Stimulated activated CD8-positive, alpha-beta memory T cell treated with anti-CD3 and anti-CD28 coated beads, Interleukin-15, amount 100 ng/mL, for 4 hours (primary cell): ENCODE results near the gene KCNK7.
"Not testable (repeated sequence)": the region's sequence is repeated elsewhere in the genome, so short reads cannot be mapped to it uniquely, and the experiment has no call there.

Experiments used
- DNase-seq, 2 donors: peaks; one replicate each; pipeline ENCODE4 v3.0.0-alpha.2; 2020; ENCODE audit warnings: low read depth in 2 of 2

The KCNK7 gene, protein sequence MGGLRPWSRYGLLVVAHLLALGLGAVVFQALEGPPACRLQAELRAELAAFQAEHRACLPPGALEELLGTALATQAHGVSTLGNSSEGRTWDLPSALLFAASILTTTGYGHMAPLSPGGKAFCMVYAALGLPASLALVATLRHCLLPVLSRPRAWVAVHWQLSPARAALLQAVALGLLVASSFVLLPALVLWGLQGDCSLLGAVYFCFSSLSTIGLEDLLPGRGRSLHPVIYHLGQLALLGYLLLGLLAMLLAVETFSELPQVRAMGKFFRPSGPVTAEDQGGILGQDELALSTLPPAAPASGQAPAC

DNA sequence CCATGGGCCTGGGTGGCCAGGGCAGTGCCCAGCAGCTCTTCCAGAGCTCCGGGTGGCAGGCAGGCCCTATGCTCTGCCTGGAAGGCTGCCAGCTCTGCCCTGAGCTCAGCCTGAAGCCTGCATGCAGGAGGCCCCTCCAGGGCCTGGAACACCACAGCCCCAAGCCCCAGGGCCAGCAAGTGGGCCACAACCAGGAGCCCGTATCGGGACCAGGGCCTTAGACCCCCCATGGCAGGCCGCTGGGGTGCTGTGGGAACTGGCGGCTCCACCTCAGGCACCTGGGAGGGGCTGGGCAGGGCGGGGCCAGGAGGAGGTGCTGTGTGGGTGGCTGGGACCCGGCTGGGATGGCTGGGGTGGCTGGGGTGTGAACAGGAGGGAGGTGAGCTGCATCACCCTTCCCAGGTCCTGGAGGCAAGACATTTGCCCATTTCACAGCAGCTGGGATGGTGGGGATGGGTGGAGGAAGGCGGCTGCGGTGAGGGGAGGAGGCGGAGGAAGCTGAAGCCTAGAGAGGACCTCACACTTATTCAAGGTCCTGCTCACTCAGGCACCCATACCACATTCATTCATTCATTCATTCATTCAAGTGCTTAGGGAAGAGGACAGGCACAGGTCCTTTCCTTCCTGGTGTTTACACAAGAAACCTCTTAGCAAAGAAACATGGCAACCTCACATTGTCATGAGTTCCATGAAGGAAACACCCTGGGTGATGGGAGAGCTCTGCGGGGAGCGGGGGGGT lies at the start of gene KCNK7:
Gene KCNK7 (minus strand): TSS at position 258 of the 739 bp plus-strand sequence. CDS start 28 bp downstream, at position 230.
- no peak for DNase-seq

DNA sequence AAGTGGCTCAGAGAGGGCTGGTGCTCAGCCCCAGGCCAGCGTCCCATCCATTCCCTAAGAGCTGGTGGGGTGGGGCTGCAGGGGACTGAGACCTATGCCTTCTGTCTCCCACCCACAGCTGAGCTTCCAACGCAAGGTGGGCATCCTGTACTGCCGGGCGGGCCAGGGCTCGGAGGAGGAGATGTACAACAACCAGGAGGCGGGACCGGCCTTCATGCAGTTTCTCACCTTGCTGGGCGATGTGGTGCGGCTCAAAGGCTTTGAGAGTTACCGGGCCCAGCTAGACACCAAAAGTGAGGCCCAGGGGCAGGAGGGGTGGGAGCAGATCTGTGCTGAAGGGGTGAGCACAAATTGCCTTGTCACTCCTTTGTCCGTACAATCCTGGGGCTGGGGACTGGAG lies 49.2 kb upstream of the KCNK7 start:
- DNase-seq: no peak

GRCh38 chr11:65643971-65644370 lies 48.4 kb upstream of the KCNK7 start:
- no peak for DNase-seq

DNA sequence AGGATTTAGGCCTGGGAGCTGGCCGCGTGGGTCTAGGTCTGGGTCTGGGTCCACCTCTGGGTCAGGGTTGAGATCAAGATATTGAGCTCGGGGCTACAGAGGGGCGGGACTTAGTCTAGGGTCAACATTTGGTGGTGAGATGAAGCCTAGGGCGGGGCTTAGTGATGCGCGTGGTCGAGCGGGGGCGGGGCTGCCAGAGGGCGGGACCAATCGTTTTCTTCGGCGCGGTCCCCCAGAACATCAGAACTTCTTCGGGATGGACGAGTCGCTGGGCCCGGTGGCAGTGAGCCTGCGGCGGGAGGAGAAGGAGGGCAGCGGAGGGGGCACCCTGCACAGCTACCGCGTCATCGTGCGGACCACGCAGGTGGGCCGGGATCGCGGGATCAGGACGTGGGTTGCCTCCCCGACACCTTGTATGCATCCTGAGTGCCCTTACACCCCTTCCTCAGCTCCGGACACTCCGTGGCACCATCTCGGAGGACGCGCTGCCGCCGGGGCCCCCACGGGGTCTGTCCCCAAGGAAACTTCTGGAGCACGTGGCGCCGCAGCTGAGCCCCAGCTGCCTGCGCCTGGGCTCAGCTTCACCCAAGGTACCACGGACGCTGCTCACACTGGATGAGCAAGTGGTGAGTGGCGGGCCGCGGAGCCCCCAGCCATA lies 46.5 kb upstream of the KCNK7 start:
- no peak for DNase-seq

DNA sequence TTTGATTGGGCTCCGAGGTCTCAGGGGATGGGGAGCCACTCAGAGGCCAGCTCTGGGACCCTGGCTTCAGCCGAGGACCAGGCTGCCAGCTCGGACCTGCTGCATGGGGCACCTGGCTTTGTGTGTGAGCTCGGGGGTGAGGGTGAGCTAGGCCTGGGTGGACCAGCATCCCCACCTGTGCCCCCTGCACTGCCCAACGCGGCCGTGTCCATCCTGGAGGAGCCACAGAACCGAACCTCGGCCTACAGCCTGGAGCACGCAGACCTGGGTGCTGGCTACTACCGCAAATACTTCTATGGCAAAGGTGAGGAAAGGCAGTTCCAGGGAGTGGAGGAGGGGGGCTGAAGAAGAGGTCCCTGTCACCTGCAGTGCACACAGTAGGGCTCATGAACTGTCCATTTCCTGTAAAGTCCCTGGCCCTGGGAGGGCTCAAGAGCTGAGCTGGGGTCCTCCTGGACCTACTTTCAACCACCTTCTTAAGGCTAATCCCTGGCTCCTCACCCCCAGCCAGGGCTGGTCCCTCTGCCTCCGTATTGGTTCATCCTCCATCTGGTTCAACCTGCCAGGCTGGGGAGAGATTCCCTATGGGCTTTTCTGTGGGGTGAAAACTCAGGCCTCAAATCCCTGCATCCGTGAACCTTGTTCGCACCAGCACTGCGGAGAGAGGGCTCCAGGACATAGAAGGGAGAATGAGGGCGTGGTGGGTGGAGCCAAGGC lies 45.9 kb upstream of the KCNK7 start:
- no peak for DNase-seq

- DNase-seq: no peak
Observed at GRCh38 chr11:65640483-65641296, 45.1 kb upstream of the KCNK7 start.

GRCh38 chr11:65639623-65640482 lies 44.3 kb upstream of the KCNK7 start:
- peak in 1 of 2 donors; percentile 43 for DNase-seq

- DNase-seq: not testable (repeated sequence)
Observed at GRCh38 chr11:65639228-65639597, 43.6 kb upstream of the KCNK7 start.

DNA sequence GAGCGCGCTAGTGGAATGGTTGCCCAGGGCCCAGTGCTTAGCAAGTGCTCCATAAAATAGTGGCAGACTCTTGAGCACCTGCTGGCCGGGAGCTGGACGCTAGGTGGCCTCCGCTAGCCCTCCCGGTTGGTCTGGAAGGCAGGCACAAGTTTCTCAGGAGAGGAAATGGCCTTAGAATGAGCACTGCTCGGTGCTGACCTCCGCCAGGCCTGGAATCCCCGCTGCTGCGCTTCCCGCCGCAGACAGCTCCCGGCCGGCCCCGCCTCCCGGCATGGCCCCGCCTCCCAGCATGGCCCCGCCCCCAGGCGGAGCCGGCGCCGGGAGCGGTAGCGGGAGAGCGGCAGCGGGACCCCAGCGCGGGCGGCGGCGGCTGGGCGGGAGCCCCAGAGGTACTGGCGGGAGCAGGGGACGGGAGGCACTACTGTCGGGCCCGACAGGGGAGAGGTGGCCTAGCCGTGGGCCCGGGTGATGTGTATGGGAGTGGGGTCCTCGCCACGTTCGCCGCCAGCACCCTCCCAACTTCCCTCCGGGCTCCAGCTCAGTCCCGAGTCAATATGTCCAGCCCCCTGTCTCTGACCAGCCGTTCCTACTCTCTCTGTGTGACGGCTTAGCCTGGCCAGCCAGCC lies 42.3 kb upstream of the KCNK7 start, which contains the start of gene SIPA1:
Gene SIPA1 (plus strand): TSS at position 308 of the 626 bp plus-strand sequence. CDS start 2,821 bp downstream, outside the sequence.
- peak; percentile 34 to 57 for DNase-seq

DNA sequence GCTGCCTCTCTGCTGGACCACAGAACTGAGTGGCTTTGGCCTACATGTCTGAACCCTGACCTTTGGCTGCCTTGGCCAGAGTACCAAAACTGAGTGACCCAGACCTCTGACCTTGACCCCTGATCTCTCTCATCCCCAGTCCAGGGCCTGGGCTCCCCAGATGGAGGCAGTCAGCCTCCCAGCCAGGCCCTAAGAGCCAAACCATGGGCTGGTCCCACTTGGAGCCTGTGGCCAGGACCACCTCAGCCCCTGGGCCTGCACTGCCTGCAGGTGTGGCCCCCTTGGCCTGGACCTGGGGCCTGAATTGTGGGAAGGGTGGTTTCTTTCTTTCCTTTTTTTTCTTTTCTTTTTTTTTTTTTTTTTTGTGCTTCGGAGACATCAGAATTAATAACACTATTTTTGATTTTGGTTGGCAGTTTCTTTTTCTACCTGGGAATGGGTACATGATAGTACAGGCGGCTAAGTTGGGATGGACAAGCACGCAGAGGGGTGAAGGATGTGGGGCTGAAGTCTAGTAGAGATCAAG lies 41.5 kb upstream of the KCNK7 start:
- DNase-seq: no peak

GRCh38 chr11:65636108-65637031 lies 40.8 kb upstream of the KCNK7 start:
- no peak for DNase-seq

- no peak for DNase-seq
Observed at GRCh38 chr11:65634905-65635731, 39.5 kb upstream of the KCNK7 start.

- no peak for DNase-seq
Observed at GRCh38 chr11:65634440-65634839, 38.8 kb upstream of the KCNK7 start.

DNA sequence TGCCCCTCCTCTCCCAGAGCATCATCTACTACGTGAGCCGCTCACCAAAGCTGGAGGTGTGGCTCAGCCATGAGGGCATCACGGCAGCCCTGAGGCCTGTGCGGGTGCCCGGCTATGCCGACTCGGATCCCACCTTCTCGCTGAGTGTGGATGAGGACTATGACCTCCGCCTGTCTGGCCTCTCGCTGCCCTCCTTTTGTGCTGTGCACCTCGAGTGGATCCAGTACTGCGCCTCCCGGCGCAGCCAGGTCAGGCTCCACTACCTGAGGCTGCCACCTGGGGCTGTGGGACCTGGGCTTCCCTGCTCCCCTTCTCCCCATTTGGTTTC lies 38.5 kb upstream of the KCNK7 start:
- no peak for DNase-seq

DNA sequence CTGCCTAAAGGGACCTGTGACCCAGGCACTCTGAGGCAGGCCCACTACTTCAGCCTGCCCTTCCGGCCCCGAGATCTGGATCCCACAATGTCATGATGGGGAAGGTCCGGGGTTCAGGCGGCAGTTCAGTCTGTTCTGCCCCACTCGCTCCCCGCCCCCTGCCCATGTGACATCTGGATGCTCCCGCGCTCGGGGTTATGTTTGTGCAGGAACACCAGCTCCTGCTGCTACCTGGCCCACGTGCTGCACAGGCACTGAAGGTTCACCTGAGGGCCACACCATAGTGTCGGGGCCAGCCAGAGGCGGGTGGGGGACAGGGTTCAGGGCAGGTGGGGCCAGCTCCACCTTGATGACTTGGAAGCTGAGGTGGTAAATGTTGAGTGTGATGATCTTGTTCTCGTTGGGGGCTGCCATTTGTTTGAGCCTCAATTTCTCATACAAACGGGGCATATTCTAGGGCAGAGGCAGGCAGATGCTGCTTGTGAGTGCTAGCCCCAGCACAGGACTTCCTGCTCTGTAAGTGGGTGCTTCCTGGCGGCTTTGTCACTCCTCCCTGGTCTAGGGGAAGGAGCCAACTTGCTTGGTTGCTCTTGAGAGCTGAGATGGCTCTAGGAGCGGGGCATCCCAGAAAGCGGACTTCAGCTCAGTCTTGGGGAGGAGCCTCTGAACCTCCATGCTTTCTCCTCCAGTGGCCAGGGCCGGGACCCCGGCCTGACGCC lies 37.9 kb upstream of the KCNK7 start:
- DNase-seq: no peak

DNA sequence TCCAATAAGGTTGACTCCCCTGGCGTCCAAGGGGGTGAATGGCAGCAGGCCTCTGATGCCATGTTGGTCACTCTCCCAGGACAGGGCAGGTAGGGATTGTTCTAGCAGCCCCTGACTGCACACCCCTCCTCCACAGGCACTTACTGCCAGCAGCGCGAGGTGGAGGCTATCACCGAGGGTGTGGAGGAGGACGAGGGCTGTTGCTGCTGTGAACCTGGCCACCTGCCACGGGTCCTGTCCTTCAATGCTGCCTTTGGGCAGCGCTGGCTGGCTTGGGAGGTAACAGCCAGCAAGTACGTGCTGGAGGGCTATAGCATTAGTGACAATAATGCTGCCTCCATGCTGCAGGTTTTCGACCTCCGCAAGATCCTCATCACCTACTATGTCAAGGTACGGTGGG lies 34.6 kb upstream of the KCNK7 start:
- no peak for DNase-seq

DNA sequence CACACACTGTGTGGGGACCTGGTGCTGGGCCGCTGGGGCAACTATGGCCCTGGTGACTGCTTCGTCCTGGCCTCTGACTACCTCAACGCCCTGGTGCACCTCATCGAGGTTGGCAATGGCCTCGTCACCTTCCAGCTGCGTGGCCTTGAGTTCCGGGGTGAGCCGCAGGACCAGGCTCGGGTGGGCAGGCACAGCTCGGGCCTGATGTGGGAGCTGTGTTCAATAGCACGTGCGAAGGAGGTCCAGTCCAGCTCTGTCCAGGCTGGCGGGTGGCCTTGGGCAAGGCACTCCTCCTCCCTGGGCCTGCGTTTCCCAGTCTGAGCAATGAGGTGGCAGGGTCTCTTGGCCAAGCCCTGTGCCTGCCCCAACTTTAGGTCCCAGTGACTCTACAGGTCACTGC lies 34.0 kb upstream of the KCNK7 start:
- DNase-seq: no peak
